SK-N-SH treated with all-trans-retinoic acid at 6 μM for 48 hours (cell line): ENCODE measurements around the gene NRBF2.

Experiments used
- OSR1 ChIP-seq: fragments of 250-450 bp; sonication (Bioruptor Pico); IDR thresholded peaks from 2 replicates; pipeline ENCODE4 v1.8.0; 2022; ENCODE audit warnings: moderate library complexity, mild to moderate bottlenecking, inconsistent platforms
- RARB ChIP-seq: fragments of 250-450 bp; sonication (Bioruptor Pico); IDR thresholded peaks from 2 replicates; pipeline ENCODE4 v1.8.0; 2021; ENCODE audit warnings: mild to moderate bottlenecking, moderate library complexity
- ZFP3 ChIP-seq: fragments of 250-450 bp; sonication (Bioruptor Pico); IDR thresholded peaks from 2 replicates; pipeline ENCODE4 v1.5.0; 2020; ENCODE audit warnings: mild to moderate bottlenecking, moderate library complexity
- ZNF70 ChIP-seq: fragments of 450-650 bp; formaldehyde crosslinking; IDR thresholded peaks from 2 replicates; pipeline ENCODE4 v1.5.0; 2020; ENCODE audit warnings: mild to moderate bottlenecking, moderate library complexity
- TF ChIP-seq, protein P1 (sequence below): fragments of 250-450 bp; sonication (Bioruptor Pico); IDR thresholded peaks from 2 replicates; pipeline ENCODE4 v1.5.0; 2020; ENCODE audit warnings: mild to moderate bottlenecking, moderate library complexity
- TF ChIP-seq, protein P2 (sequence below): fragments of 250-450 bp; sonication (Bioruptor Pico); IDR thresholded peaks from 2 replicates; pipeline ENCODE4 v1.5.1; 2020; ENCODE audit warnings: low read depth, mild to moderate bottlenecking, moderate library complexity
- TF ChIP-seq, protein P3 (sequence below): fragments of 250-450 bp; sonication (Bioruptor Pico); IDR thresholded peaks from 2 replicates; pipeline ENCODE4 v1.8.0; 2020; ENCODE audit warnings: mild to moderate bottlenecking, moderate library complexity, borderline replicate concordance

DNA sequence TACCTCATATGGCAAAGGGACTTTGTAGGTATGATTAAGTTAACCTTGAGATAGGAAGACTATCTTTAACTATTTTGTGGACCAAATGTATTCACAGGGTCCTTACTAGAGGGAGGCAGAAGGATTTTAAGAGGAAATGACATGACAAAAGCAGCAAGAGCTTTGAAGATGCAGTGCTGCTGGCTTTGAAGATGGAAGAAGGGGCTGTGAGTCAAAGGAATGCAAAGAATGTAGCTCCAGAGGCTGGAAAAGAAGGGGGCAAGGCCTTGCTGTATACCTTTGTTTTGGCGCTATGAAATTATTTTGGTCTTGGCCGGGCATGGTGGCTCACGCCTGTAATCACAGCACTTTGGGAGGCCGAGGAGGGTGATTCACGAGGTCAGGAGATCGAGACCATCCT, 3.2 kb upstream of the NRBF2 start:
- TF ChIP-seq, protein P1, sequence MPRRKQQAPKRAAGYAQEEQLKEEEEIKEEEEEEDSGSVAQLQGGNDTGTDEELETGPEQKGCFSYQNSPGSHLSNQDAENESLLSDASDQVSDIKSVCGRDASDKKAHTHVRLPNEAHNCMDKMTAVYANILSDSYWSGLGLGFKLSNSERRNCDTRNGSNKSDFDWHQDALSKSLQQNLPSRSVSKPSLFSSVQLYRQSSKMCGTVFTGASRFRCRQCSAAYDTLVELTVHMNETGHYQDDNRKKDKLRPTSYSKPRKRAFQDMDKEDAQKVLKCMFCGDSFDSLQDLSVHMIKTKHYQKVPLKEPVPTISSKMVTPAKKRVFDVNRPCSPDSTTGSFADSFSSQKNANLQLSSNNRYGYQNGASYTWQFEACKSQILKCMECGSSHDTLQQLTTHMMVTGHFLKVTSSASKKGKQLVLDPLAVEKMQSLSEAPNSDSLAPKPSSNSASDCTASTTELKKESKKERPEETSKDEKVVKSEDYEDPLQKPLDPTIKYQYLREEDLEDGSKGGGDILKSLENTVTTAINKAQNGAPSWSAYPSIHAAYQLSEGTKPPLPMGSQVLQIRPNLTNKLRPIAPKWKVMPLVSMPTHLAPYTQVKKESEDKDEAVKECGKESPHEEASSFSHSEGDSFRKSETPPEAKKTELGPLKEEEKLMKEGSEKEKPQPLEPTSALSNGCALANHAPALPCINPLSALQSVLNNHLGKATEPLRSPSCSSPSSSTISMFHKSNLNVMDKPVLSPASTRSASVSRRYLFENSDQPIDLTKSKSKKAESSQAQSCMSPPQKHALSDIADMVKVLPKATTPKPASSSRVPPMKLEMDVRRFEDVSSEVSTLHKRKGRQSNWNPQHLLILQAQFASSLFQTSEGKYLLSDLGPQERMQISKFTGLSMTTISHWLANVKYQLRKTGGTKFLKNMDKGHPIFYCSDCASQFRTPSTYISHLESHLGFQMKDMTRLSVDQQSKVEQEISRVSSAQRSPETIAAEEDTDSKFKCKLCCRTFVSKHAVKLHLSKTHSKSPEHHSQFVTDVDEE (CRISPR knock-in tag), result no peak
- TF ChIP-seq ZFP3 (CRISPR knock-in tag) (no peak), RARB (no peak), OSR1 (CRISPR knock-in tag) (no peak), ZNF70 (CRISPR knock-in tag) (no peak)
- TF ChIP-seq, protein P2, sequence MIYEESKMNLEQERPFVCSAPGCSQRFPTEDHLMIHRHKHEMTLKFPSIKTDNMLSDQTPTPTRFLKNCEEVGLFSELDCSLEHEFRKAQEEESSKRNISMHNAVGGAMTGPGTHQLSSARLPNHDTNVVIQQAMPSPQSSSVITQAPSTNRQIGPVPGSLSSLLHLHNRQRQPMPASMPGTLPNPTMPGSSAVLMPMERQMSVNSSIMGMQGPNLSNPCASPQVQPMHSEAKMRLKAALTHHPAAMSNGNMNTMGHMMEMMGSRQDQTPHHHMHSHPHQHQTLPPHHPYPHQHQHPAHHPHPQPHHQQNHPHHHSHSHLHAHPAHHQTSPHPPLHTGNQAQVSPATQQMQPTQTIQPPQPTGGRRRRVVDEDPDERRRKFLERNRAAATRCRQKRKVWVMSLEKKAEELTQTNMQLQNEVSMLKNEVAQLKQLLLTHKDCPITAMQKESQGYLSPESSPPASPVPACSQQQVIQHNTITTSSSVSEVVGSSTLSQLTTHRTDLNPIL (CRISPR knock-in tag), result no peak
- TF ChIP-seq, protein P3, sequence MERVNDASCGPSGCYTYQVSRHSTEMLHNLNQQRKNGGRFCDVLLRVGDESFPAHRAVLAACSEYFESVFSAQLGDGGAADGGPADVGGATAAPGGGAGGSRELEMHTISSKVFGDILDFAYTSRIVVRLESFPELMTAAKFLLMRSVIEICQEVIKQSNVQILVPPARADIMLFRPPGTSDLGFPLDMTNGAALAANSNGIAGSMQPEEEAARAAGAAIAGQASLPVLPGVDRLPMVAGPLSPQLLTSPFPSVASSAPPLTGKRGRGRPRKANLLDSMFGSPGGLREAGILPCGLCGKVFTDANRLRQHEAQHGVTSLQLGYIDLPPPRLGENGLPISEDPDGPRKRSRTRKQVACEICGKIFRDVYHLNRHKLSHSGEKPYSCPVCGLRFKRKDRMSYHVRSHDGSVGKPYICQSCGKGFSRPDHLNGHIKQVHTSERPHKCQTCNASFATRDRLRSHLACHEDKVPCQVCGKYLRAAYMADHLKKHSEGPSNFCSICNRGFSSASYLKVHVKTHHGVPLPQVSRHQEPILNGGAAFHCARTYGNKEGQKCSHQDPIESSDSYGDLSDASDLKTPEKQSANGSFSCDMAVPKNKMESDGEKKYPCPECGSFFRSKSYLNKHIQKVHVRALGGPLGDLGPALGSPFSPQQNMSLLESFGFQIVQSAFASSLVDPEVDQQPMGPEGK (CRISPR knock-in tag), result no peak
